HG02763 (cell line): ENCODE results near the gene HERC5.
A peak's percentile ranks its signal among the peaks of the same experiment; 100 is the strongest.
"Not testable (repeated sequence)": the region's sequence is repeated elsewhere in the genome, so short reads cannot be mapped to it uniquely, and the experiment has no call there.

Source experiments
- ATAC-seq: cut with Tn5 transposase; IDR thresholded peaks from one replicate; pipeline ENCODE4 v1.9.1; 2021; ENCODE audit warnings: mild to moderate bottlenecking, moderate library complexity; ENCODE audit not compliant: unreplicated experiment

Gene HERC5

GRCh38 chr4:88456670-88457306 lies at the start of gene HERC5:
TSS of gene HERC5 (plus strand) at chr4:88457119. CDS start at chr4:88457270, 151 bp downstream.
- ATAC-seq, result peak; percentile 92

GRCh38 chr4:88409206-88409605 lies 47.7 kb upstream of the HERC5 start:
- ATAC-seq, result no peak

GRCh38 chr4:88409789-88410188 lies 47.1 kb upstream of the HERC5 start:
- no peak for ATAC-seq

- no peak for ATAC-seq
Observed at GRCh38 chr4:88411491-88412096, 45.3 kb upstream of the HERC5 start.

- ATAC-seq, result no peak
Observed at GRCh38 chr4:88413801-88414200, 43.1 kb upstream of the HERC5 start.

GRCh38 chr4:88414755-88415154 lies 42.2 kb upstream of the HERC5 start:
- no peak for ATAC-seq

GRCh38 chr4:88415982-88416381 lies 40.9 kb upstream of the HERC5 start:
- no peak for ATAC-seq

- no peak for ATAC-seq
Observed at GRCh38 chr4:88418411-88418810, 38.5 kb upstream of the HERC5 start.

GRCh38 chr4:88419874-88420273 lies 37.0 kb upstream of the HERC5 start:
- ATAC-seq, result no peak

- no peak for ATAC-seq
Observed at GRCh38 chr4:88420844-88421243, 36.1 kb upstream of the HERC5 start.

- ATAC-seq, result no peak
Observed at GRCh38 chr4:88422403-88422802, 34.5 kb upstream of the HERC5 start.

GRCh38 chr4:88429401-88429800 lies 27.5 kb upstream of the HERC5 start:
- ATAC-seq, result no peak

GRCh38 chr4:88435987-88436693 lies 20.8 kb upstream of the HERC5 start:
- no peak for ATAC-seq

GRCh38 chr4:88437873-88438272 lies 19.0 kb upstream of the HERC5 start:
- ATAC-seq, result not testable (repeated sequence)

GRCh38 chr4:88439161-88439760 lies 17.7 kb upstream of the HERC5 start:
- no peak for ATAC-seq

- ATAC-seq, result no peak
Observed at GRCh38 chr4:88440146-88440545, 16.8 kb upstream of the HERC5 start.

GRCh38 chr4:88441696-88442095 lies 15.2 kb upstream of the HERC5 start:
- no peak for ATAC-seq

- ATAC-seq, result no peak
Observed at GRCh38 chr4:88442689-88443191, 14.2 kb upstream of the HERC5 start.

- ATAC-seq, result no peak
Observed at GRCh38 chr4:88443486-88443885, 13.4 kb upstream of the HERC5 start.

- no peak for ATAC-seq
Observed at GRCh38 chr4:88445252-88445651, 11.7 kb upstream of the HERC5 start.

GRCh38 chr4:88446124-88446523 lies 10.8 kb upstream of the HERC5 start:
- ATAC-seq, result no peak
